Left renal cortex interstitium (tissue), 4 donors: Measurements from ENCODE around the gene CRAMP1. TPM values are rescaled to one million over a fixed set of nuclear protein-coding genes. Genes with fewer than 3 reads are reported as not detected.

Source experiments
- DNase-seq, 4 donors: peaks; one replicate each; pipeline ENCODE4 v3.0.0-alpha.2; 2013; ENCODE audit warnings: low read depth in 4 of 4, low spot score in 2 of 4, missing footprints in 1 of 4
- polyA plus RNA-seq, 4 donors: library from polyadenylated mRNA; unstranded; fragments of 120-200 nt; gene quantifications; one replicate each; pipeline ENCODE4 v1.2.1, GENCODE V29; 2013; ENCODE audit not compliant: insufficient read length in 4 of 4

CRAMP1 gene
- polyA plus RNA-seq, 4 donors = 15.6 to 31.4 (median 23.4) TPM

DNA sequence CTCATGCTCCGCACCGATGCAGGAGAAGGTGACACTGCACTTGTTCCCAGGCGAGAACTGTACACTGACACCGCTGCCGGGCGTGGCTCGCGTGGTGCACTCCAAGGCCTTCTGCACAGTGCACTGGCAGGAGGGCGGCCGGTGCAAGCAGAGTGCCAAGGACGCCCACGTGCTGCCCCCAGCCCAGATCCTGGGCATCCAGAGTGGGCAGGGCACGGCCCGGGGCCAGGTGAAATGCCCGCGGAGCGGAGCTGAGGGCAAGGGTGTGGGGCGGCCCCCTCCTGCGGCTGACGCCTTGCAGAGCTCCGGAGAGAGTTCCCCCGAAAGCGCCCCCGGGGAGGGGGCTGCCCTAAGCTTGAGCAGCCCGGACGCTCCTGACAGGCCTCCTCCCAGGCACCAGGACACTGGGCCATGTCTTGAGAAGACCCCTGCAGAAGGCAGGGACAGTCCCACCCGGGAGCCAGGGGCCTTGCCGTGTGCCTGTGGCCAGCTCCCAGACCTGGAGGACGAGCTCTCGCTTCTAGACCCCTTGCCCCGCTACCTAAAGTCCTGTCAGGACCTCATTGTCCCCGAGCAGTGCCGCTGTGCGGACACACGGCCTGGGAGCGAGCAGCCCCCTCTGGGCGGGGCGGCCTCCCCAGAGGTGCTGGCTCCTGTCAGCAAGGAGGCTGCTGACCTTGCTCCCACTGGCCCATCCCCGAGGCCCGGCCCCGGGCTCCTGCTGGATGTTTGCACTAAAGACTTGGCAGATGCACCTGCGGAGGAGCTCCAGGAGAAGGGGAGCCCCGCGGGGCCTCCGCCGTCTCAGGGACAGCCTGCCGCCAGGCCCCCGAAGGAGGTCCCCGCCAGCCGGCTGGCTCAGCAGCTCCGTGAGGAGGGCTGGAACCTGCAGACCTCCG is 44.0 kb downstream of the CRAMP1 start:
- DNase-seq = no peak

GRCh38 chr16:1656808-1657617 is 44.9 kb downstream of the CRAMP1 start:
- no peak for DNase-seq

GRCh38 chr16:1657841-1658240 is 45.7 kb downstream of the CRAMP1 start:
- no peak for DNase-seq

DNA sequence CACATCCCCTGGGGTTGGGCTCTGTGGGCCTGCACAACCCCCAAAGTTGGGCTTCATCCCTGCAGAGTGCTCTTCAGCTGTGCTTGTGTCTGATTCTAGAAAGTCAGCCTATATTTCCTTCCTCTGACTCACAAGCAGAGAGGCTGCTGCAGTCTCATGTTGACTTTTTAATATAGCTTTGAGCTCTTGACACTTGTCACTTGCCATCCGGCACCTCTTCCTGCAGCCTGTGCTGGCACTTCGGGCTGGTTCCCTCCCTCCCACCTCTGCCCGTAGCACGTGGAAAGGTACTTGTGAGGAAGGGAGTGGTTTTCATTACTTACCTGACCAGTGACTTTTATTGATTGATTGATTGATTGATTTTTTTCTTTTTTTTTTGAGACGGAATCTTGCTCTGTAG is 46.9 kb downstream of the CRAMP1 start:
- DNase-seq = no peak

DNA sequence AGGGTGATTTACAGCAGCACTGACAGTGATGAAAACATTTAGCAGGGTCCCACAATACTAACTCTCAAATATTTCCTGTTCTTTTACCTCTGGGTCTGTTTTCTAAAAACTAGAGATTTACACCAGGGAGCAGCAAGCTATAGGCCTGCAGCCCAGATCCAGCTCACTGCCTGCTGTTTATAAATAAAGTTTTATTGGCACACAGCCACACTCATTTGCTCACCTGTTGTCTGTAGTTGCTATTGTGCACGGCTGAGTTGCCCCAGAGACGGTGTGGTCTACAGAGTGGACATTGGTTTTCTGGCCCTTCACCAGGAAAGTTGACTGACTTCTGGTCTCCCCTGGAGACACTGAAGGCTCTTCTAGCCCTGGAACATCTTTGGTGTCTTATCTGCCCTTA is 49.7 kb downstream of the CRAMP1 start:
- DNase-seq = no peak

DNA sequence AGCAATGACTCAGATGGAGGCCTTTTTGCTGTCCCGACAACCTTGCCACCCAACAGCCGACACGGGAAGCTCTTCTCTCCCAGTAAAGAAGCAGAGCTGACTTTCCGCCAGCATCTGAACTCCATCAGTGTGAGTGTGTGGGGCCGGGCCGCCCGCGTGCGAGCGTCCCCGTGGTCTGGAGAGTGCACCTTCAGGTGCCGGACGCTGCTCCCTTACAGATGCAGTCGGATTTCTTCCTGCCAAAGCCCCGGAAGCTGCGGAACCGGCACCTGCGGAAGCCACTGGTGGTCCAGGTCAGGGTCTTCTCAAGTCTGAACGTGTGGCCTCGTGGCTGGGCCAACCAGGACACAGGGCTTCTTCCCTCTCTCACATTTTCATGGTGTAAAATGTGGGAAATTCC is 50.4 kb downstream of the CRAMP1 start:
- no peak for DNase-seq

- DNase-seq = no peak
Measured at GRCh38 chr16:1665829-1666228, 53.7 kb downstream of the CRAMP1 start.

DNA sequence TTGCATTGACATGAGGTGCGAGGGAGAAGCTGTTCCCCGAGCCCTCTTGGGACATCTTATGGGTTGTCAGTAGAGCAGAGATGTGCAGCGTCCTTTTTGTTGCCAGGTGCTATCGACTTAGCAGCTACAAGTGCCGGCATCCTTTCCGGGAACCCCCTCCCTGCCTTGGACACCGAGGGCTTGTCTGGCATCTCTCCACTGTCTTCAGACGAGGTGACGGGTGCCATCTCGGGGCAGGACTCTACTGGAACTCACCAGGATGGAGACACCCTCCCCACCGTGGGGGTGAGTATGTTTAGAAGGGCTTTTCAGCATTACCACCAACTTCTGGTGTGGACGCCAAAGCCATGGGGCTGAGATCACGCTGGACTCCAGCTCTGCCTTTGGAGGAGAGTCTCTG is 54.2 kb downstream of the CRAMP1 start:
- DNase-seq = no peak

DNA sequence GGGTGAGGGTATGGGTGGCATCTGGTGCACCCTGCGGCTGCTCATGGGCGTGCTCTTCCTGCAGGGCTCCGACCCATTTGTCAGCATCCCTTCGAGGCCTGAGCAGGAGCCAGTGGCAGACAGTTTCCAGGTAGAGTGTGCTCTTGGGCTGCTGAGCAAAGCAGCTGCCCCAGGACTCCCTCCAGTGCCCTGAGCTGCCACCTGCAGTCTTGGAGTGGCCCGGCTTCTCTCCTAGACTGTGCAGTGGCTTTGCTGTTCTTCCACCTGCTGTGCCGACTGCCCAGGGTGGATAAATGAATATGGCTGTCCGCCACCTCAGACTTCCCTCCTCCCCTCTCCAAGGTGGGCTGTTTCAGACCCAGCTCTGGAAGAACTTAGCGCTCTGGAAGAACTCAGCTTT is 55.1 kb downstream of the CRAMP1 start:
- DNase-seq = no peak

DNA sequence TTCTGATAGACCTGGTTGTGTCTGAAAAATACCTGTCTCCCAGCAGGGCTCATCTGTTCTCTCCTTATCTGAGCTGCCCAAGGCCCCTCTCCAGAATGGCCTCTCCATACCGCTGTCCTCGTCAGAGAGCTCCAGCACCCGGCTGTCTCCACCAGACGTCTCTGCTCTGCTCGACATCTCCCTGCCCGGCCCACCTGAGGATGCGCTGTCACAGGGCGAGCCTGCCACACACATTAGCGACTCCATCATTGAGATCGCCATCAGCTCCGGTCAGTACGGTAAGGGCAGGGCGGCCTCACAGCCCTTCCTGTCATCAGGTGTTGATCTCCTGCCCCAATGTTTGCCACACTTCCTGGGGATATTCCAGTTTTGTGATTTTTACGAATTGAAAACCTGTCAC is 55.8 kb downstream of the CRAMP1 start:
- no peak for DNase-seq

- no peak for DNase-seq
Measured at GRCh38 chr16:1668612-1669319, 56.6 kb downstream of the CRAMP1 start.

GRCh38 chr16:1669698-1670097 is 57.5 kb downstream of the CRAMP1 start:
- no peak for DNase-seq

- no peak for DNase-seq
Measured at GRCh38 chr16:1670371-1670770, 58.2 kb downstream of the CRAMP1 start.

DNA sequence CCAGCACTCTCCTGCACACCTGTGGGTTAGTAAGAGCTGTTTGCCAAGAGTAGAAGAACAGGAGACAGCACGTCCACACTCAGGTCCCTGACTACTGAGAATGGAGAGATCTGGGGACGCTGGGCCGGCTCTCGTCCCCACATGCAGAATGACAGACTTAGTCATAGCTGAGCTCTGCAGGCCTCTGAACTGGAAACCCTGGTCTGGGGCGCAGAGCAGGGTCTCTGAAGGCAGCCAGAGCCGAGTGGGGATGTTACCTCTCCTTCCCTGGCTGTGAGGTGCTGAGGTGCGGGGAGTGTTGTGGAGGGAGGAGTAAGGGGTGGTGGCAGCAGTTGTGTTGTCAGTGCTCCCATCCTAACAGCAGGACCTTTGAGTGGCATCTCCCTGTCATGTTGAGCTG is 58.7 kb downstream of the CRAMP1 start:
- no peak for DNase-seq

DNA sequence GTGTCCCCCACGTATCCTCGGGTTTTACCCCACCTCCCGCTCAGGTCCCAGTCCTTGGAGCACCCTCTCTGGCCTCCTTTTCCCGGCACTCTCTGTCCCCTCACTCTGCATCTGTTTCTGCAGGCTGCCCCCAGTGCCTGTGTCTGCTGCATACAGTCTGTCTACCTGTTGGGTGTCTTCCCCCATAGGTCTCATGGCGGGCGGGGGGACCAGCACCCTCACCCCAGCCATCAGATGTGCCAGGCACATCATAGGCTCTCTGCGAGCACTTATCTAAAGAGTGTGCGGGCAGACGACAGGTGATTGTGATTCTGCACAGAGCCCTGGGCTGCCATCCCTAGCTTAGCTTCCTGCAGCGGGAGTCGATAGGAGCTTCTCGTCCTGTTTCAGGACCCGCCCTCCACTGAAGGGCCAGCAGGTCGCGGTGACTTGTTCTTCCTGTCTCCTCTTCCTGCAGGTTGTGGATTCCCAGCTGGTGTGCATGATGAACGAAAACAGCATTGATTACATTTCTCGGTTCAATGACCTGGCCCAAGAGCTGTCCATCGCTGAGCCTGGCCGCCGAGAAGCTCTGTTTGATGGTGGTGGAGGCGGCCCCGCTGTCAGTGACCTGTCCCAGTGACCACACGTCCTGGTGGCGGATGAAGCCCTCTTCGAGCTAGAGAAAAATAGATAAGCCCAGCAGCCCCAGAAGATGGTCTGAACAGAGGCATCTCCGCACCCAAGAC is 61.4 kb downstream of the CRAMP1 start:
- DNase-seq = no peak

GRCh38 chr16:1674306-1674705 is 62.1 kb downstream of the CRAMP1 start:
- DNase-seq = no peak

- DNase-seq = no peak
Measured at GRCh38 chr16:1674751-1675664, 62.8 kb downstream of the CRAMP1 start.

DNA sequence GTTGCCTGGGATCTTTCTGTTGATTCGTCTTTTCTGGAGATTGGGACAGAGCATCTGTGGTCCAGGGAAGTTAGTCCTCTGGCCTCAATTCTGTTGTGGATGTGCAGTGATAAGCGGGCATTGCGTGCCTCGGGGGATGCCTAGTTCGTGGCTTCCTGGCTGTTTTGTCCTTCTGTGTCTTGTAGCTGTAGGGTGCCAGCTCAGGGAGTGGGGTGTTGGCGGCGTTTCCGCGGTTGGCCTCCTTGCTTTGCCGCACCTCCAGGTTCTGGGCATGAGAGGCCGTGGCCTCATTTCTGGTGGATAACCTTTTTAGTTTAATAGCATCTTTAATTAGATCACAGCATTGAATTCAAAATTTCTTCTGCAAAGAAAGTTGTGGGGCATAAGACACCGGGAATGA is 64.5 kb downstream of the CRAMP1 start:
- no peak for DNase-seq

DNA sequence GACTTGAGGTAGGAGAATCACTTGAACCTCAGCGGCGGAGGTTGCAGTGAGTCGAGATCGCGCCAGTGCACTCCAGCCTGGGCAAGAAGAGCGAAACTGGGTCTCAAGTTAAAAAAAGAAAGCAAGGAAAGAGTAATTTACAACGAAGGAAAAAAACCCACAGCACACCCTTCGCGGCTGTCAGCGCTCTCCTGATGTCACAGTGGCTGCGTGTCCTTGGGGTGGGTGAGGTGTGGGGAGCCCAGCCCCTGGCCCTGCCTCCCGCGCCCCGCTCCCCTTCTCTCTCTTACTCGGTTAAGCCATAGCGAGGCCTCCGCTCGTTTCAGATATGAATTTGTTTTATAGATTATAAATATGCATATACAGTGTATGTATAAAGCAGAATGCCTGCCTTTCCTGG is 65.2 kb downstream of the CRAMP1 start:
- no peak for DNase-seq
